Stimulated activated CD8-positive, alpha-beta memory T cell treated with anti-CD3 and anti-CD28 coated beads, Interleukin-2, amount 100 ng/mL, for 1 hour (primary cell): ENCODE results near the gene ACVR1.

Experiments
- DNase-seq, 2 donors: peaks; one replicate each; pipeline ENCODE4 v3.0.0-alpha.2; 2020; ENCODE audit warnings: low read depth in 2 of 2

The ACVR1 gene

GRCh38 chr2:157876066-157876785 lies at the start of gene ACVR1:
ACVR1 (minus strand) TSS chr2:157876330; CDS start chr2:157799493, 76,837 bp downstream.
- peak; percentile 44 to 61 for DNase-seq

DNA sequence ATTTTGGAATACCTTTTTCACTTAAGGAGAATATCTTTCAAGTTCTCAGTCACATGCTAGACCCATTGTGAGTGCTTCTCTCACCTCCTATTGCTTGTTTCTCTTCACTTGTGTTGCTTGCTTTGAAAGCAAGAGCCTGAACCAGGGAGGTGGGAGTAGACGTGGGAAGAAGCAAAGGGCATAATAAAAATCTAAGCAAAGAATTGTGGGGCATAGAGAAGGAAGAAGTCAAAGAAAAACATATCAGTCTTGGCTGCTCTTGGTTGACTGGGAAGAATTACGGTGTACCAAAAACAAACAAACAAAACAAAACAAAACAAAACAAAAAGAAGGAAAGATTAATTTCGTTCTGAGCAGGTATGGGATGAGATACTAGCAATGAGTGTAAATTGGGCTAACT lies 48.9 kb upstream of the ACVR1 start:
- DNase-seq: no peak

GRCh38 chr2:157923598-157924217 lies 47.6 kb upstream of the ACVR1 start:
- no peak for DNase-seq

GRCh38 chr2:157922815-157923214 lies 46.7 kb upstream of the ACVR1 start:
- no peak for DNase-seq

DNA sequence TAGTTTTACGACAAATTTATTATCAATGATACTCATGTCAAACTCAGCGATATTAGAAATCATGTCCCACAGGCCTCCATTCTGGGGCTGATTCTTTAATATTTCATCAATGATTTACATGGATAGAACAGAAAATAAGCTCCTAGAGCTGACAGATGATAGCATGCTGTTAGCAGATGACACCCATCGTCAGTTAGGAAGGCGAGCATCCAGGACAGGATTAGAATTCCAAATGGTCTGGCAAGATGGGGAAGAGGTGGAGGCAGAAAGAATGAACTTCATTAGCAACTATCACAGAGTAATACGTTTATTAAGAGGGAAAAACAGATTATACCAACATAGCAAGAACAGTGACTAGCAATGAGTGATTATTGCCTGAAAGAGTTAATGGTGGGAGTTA lies 46.2 kb upstream of the ACVR1 start:
- DNase-seq: no peak

DNA sequence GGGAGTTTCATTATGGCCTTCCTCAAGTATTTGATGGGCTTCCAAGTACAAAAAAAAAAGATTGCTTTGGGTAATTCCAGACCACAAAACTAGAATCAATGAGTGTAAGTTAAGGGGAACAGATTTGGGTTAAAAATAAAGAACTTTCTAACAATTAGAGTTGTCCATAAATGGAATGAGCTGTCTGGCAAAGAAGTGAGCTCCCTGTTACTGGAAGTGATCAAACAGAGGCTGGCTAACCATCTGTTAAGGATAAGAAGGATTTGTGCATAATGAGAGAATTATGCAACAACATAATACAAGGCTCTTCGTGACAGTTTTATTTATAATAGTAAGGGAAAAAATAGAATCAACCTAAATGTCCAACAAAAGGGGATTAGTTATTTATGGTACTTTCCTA lies 44.6 kb upstream of the ACVR1 start:
- DNase-seq: no peak

DNA sequence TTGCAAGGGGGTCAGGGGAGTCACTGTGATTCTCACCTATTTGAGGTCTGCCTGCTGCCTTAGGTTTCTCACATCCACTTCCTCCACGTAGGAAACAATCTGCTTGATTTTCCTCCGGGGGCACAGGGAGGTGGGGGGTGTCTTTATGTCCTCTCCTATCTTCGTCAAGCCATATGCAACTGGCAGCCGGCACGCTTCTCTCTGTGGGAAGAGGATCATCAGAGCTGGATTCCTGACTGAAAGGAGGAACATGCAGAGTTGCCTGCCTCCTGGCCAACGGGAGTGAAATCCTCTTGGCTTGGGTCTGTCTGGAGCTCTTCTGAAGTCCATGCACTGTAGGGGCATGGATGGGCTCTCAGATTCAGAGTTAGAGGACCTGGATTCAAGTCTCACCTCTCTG lies 43.1 kb upstream of the ACVR1 start:
- DNase-seq: no peak

DNA sequence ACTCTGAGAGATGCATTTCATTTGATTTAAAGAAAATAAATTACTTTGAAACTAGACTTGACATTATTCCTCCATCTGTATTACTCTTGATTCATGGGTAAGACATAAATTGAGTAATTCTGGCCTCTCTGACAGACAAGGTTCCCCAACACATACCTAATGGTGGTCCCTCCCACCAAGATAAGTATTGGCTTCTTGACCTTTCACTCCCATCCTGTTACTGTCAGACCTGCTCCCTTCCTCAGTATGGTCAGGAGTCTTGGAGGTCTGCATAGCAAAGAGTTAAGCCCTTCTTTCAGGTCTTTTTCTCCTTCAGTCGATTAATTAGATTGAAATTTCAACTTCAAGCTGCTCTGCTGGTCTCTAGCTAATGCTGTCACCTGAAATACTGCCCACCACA lies 42.2 kb upstream of the ACVR1 start:
- no peak for DNase-seq

DNA sequence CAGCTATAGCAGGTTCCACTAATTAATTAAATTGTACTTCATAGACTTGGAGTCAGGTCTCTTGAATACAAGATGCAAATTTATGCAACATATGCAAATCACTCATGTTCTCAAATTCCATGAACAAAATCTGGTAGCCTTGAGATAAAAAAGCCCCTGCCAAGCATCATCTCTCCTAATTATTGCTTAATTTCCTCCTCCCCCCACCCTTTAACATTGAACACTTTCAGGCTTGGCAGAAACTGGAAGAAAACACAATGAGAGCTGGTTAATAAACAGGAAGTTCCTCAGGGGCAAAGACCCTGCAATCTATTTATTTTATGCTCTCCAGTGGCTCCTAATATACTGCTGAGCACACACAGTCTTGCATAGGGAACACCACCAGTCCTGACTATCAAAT lies 35.6 kb upstream of the ACVR1 start:
- DNase-seq: no peak

- no peak for DNase-seq
Observed at GRCh38 chr2:157911246-157911645, 35.1 kb upstream of the ACVR1 start.

GRCh38 chr2:157905092-157905491 lies 29.0 kb upstream of the ACVR1 start:
- no peak for DNase-seq

DNA sequence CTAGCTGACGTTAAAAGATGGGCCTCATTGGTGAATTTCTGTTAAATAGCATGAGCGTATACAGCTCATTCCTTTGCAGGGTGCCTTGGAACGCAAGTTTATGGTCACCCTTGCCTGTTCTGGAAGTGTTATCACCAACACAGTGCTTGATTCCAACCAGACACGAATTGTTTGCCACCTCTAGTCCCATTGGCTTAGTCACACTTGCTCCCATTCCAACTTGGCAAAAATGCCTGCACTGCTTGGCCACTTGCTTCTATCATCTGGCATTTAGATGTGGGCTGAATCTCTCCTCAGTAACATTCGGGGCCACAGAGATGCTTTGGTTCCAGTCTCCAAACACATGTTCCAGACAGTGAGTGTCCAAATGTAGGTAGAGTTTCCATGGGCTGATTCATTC lies 27.5 kb upstream of the ACVR1 start:
- no peak for DNase-seq

- DNase-seq: no peak
Observed at GRCh38 chr2:157903151-157903550, 27.0 kb upstream of the ACVR1 start.

DNA sequence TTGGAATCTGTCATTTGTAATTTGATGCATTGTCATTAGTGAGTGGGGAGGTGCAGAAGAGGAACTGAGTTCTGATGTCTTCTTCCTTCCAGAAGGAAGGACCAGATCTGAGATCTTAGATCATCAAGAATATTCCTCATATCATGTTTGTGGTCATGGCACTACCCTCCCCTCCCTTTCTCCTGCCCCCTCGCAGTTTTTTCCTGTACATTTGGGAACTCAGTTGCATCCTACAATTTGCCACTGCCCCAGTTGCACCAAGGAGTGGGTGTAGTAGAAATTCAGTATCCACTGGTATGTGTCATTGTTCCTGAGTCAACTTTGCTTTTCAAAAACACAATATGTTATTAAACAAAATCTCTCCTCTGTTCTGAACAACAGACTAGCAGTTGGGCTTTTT lies 26.6 kb upstream of the ACVR1 start:
- no peak for DNase-seq

DNA sequence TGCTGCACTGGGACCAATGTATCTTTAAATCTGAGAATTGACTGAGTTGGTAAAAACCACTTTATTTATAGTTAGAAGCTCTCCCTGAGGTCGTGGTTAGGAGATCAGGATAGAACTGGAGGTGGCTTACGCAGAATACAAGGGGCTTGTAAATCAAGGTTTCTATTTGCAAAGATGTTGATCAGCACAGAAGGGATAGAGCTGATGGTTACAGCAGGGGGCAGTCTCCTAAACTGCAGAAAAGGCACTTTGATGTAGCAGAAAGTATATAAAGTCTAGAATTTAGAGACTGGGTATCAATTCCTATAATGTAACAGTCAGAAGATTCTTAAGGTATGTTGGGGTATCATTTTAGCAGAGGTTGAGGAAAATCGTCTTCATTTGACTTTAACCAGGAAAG lies 25.2 kb upstream of the ACVR1 start:
- DNase-seq: no peak

DNA sequence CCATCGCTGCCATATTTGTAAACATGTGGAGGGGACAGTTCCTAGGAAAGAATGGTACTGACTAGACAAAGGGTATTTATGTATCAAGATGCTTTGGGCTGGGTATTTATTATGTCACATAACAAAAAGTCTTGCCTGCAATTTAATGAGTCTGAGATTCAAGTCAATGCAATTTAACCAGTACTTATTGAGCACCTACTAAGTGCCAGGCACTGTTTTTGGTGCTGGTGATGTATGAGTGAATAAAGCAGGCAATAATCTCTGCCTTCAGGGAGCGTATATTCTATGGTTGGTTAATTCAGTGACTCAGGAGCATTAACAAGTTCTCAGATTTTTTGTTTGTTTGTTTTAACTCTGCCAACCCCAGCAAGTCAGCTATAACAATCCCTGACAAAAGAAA lies 24.6 kb upstream of the ACVR1 start:
- no peak for DNase-seq

GRCh38 chr2:157900203-157900602 lies 24.1 kb upstream of the ACVR1 start:
- no peak for DNase-seq

DNA sequence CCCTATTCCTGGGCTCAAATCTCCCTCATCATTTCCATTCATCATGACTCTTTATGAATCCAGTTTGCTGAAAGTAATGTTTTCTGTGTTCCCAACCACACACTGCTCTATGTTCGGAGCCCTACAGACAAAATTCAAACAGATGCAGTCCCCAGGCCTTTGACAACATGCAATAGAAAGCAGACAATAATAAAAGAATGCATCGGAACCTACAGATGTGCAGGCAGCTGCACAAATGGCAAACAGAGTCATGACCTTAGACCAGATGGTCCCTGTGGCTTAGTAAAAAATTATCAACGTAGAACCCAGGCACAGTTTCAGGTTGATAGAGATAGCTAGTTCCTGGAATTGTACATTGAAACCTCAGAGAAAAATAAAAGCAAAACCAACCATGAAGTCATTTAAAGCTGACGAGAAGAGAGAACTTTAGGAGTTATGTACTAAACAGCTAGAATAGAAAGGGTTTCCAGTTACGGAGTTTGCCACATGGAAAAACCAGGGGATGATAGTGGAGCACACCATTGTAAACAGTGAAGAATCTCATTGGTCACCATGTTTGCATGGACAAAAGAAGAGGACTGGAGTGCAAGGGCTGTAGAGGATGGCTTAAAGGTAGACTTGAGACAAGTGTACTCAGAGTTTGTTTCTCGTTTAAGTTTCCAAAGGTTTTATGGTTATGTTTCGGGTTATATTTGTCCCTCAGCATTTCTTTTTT lies 23.2 kb upstream of the ACVR1 start:
- no peak for DNase-seq

DNA sequence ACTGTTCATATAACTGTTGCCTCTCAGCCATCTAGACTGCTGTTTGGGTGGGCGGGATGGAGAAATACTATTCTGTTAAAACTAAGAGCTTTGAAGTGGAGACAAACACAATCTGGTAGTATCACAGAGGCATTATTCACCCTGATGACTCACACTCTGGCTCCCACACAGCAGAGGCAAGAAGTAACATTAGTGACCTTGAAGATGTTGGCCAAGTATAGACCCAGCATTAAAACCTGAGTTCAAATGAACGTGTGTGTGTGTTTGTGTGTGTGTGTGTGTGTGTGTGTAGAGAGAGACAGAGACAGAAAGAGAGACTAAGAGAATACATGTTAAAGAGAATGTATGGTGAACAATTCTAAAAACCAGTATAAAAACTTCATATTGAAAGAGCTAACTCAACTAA lies 22.5 kb upstream of the ACVR1 start:
- DNase-seq: peak in 1 of 2 donors; percentile 27

DNA sequence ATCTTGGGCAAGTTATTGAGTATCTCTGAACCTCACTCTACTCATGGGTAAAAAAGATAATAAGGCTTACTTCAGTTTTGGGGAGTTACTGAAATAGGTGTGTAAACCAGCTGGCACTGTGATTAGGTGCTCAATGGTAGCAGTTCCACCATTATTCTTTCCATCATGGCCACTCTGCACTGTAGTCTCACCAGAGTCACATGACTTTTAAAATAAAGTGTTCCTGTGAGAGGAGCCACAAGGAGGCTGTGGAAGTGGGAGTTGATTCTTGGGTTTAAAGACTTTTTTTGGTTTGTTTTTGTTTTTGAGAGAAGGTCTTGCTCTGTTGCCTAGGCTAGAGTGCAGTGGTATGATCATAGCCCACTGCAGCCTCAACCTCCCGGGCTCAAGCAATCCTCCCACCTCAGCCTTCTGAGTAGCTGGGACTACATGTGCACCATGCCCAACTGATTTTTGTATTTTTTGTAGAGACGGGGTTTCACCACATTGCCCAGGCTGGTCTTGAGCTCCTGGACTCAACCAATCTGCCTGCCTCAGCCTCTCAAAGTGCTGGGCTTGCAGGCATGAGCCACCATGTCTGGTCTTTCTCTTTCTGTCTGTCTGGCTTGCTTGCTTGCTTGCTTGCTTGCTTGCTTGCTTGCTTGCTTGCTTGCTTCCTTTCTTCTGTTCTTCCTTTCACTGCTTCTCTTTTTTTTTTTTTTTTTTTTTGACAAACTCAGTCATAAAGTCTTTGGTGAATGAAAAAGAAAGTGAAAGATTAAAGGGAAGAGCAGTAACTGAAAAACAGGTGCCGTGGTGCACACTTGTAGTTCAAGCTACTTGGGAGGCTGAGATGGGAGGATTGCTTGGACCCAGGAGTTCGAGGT lies 21.2 kb upstream of the ACVR1 start:
- DNase-seq: no peak

DNA sequence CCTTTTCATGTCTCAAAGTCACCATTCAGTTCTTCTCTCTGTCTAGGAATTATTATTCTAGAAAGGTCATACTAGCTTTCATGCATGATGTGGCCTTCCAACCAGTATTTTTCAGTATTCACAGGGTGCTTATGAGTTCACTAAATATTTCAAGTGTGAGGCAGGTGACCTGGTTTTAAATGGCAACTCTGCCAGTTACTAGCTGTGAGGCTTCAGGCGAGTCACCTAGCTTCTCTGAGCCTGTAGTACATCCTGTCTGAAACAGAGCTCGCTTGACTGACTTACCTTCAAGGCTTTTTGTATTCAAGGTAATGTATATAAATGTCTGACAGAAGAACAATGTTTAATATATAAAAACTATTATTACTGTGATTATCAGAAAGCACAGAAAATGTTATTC lies 19.4 kb upstream of the ACVR1 start:
- DNase-seq: no peak
